HUDEP-2 (cell line): Measurements from ENCODE around the gene ACOT2.
A peak's percentile ranks its signal among the peaks of the same experiment; 100 is the strongest.

ENCODE experiments used
- DNase-seq, 76 experiments: peaks; one replicate each; lab custom pipeline; 2025; ENCODE audit not compliant: unreplicated experiment in 76 of 76; lab: John Stamatoyannopoulos, UW

The ACOT2 gene

GRCh38 chr14:73612339-73613045 is 43.5 kb downstream of the ACOT2 start, which contains the start of gene ACOT6:
ACOT6 (plus strand) TSS chr14:73612517; CDS start chr14:73612572, 55 bp downstream.
- DNase-seq = peak in 63 of 76 experiments; percentile 8 to 69 (median 43)

DNA sequence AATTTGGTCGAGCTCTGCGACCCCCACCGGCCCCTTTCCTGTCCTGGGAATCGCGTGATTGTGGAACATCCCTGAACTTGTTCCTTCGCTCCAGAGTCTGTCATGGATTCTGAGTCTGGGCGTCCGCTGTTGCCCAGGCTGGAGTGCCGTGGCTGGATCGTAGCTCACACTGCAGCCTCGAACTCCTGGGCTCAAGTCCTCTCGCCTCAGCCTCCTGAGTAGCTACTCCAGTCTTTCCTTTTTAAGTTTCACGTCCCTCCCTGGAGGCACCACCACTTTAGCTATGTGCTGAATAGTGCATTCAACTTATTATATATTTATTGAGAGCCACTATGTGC is 44.0 kb downstream of the ACOT2 start:
- peak in 1 of 76 experiments; percentile 22 for DNase-seq

- peak in 1 of 76 experiments; percentile 10 for DNase-seq
These were observed 44.5 kb downstream of the ACOT2 start for GRCh38 chr14:73613419-73613963.

DNA sequence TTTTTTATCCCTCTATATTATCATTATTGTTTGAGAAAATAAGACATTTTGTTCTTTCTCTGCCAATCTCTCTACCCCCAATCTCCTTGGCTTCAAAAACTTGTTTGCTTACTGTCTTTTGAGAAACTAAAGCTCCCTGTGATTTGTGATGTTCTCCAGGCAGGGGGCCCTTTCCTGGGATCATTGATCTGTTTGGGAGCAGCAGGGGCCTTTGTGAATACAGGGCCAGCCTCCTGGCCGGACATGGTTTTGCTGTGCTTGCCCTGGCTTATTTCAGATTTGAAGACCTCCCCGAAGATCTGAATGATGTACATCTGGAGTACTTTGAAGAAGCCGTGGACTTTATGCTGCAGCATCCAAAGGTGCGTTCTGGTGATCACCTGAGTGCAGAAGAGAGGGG is 47.8 kb downstream of the ACOT2 start:
- DNase-seq = no peak

GRCh38 chr14:73619524-73619923 is 50.5 kb downstream of the ACOT2 start:
- DNase-seq = no peak

DNA sequence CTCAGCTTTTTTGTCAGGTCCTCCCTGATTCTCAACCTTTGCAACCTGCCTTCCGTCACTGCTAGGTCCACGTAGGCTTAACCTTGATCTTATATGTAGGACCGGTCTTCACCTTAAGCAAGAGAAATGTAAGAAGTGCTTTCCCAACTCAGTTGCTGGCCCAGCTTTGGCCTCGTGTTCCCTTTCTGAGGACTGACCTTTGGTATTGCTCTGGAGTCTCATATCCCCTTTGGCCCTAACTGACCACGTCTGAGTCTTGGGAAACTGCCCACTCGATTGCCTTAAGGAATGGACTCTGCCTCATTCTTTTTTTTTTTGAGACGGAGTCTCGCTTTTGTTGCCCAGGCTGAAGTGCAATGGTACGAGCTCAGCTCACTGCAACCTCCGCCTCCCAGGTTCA is 51.3 kb downstream of the ACOT2 start:
- DNase-seq = no peak

- DNase-seq = no peak
These were observed 54.6 kb downstream of the ACOT2 start for GRCh38 chr14:73623504-73624054.
